Inferior parietal cortex (tissue), 1 donor: ENCODE measurements around the gene JAKMIP1.

Experiments used
- DNase-seq: peaks from one replicate; pipeline ENCODE4 v3.0.0-alpha.2; 2016; ENCODE audit errors: extremely low spot score

JAKMIP1 gene

GRCh38 chr4:6200011-6200921 lies at the start of gene JAKMIP1:
Gene JAKMIP1 (minus strand): TSS chr4:6200549. CDS start chr4:6112850, 87,699 bp downstream.
- peak; percentile 81 for DNase-seq

- no peak for DNase-seq
Measured at GRCh38 chr4:6248394-6248793, 48.0 kb upstream of the JAKMIP1 start.

- no peak for DNase-seq
Measured at GRCh38 chr4:6246170-6246634, 45.9 kb upstream of the JAKMIP1 start.

- peak; percentile 55 for DNase-seq
Measured at GRCh38 chr4:6245246-6246169, 45.2 kb upstream of the JAKMIP1 start.

GRCh38 chr4:6242271-6243029 lies 42.1 kb upstream of the JAKMIP1 start:
- DNase-seq, result no peak

GRCh38 chr4:6241062-6241845 lies 40.9 kb upstream of the JAKMIP1 start:
- DNase-seq, result no peak

- no peak for DNase-seq
Measured at GRCh38 chr4:6239968-6240367, 39.6 kb upstream of the JAKMIP1 start.

- no peak for DNase-seq
Measured at GRCh38 chr4:6239486-6239885, 39.1 kb upstream of the JAKMIP1 start.

GRCh38 chr4:6236816-6237390 lies 36.6 kb upstream of the JAKMIP1 start:
- no peak for DNase-seq

GRCh38 chr4:6235901-6236640 lies 35.7 kb upstream of the JAKMIP1 start:
- DNase-seq, result no peak

GRCh38 chr4:6235012-6235411 lies 34.7 kb upstream of the JAKMIP1 start:
- DNase-seq, result no peak

- no peak for DNase-seq
Measured at GRCh38 chr4:6233929-6234328, 33.6 kb upstream of the JAKMIP1 start.

GRCh38 chr4:6232836-6233785 lies 32.8 kb upstream of the JAKMIP1 start:
- no peak for DNase-seq

GRCh38 chr4:6231663-6232165 lies 31.4 kb upstream of the JAKMIP1 start:
- no peak for DNase-seq

GRCh38 chr4:6230827-6231662 lies 30.7 kb upstream of the JAKMIP1 start:
- DNase-seq, result no peak

GRCh38 chr4:6230502-6230785 lies 30.1 kb upstream of the JAKMIP1 start:
- DNase-seq, result no peak

GRCh38 chr4:6229671-6230501 lies 29.5 kb upstream of the JAKMIP1 start:
- no peak for DNase-seq
